ENCODE measurements around the gene SCARF1.

DNA sequence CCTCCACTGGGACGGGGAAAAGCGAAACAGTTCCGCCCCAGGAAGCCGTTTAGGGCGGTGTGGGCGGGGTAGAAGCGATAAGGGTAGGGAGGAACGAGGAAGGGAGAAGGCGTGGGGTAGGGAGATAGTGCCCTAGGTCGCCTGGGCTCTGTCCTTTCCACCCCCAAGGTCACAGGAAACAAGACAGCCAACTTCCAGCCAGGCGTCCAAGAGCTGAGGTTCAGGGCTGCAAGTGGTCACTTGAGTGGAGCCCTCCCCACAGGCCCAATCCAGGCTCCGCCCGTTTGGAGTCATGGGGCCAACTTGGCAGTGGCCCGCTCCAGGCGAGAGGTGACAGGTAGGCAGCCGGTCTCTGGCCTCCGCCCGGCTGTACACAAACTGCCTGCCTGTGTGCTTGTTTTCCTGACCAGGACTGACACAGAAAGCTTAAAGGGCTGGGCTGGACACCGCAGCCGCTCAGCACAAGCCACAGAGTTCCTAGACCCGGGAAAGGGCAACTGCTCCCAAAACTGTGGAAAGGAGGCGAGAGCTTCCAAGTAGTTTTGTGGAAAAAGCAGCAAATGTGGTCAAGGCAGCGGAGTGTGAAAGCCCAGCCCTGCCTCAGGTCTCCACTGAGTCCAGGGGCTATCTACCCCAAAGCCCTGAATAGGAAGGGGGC is 4.4 kb upstream of the SCARF1 start, which contains the start of gene RILP:
- TF ChIP-seq ZNF70 (CRISPR knock-in tag; IDR thresholded peaks at IDR 0.05) (no peak), TCF4 (CRISPR knock-in tag; IDR thresholded peaks at IDR 0.05; ENCODE audit: borderline replicate concordance) (no peak), PPARA (CRISPR knock-in tag; IDR thresholded peaks at IDR 0.05; ENCODE audit: borderline replicate concordance) (no peak), ZC3H10 (CRISPR knock-in tag; IDR thresholded peaks at IDR 0.05) (no peak), ISL1 (CRISPR knock-in tag; IDR thresholded peaks at IDR 0.05) (no peak)
- TF ChIP-seq, protein P1, sequence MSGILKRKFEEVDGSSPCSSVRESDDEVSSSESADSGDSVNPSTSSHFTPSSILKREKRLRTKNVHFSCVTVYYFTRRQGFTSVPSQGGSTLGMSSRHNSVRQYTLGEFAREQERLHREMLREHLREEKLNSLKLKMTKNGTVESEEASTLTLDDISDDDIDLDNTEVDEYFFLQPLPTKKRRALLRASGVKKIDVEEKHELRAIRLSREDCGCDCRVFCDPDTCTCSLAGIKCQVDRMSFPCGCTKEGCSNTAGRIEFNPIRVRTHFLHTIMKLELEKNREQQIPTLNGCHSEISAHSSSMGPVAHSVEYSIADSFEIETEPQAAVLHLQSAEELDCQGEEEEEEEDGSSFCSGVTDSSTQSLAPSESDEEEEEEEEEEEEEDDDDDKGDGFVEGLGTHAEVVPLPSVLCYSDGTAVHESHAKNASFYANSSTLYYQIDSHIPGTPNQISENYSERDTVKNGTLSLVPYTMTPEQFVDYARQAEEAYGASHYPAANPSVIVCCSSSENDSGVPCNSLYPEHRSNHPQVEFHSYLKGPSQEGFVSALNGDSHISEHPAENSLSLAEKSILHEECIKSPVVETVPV (CRISPR knock-in tag; IDR thresholded peaks at IDR 0.05), result no peak
